Cardiac muscle cell (in vitro differentiated cells and primary cell): Measurements from ENCODE around the gene TET2. TPM values are rescaled to one million over a fixed set of nuclear protein-coding genes. Genes with fewer than 3 reads are reported as not detected.

Experiments used
- DNase-seq, 2 donors: peaks; one replicate each; pipeline versions ENCODE4 v3.0.0 to v3.0.0-alpha.2; 2010 to 2017; ENCODE audit warnings: low read depth in 1 of 2, low spot score in 1 of 2
- H3K27ac ChIP-seq: fragments of 200-600 bp; sonication (generic); 2 replicates; pipeline ENCODE4 v1.5.1; 2016
- H3K27me3 ChIP-seq: fragments of 200-600 bp; sonication (generic); 2 replicates; pipeline ENCODE4 v1.6.0; 2016; ENCODE audit warnings: control low read depth
- H3K36me3 ChIP-seq: fragments of 200-600 bp; sonication (generic); 2 replicates; pipeline ENCODE4 v1.5.1; 2016; ENCODE audit warnings: control low read depth
- H3K4me1 ChIP-seq: fragments of 200-600 bp; sonication (generic); 2 replicates; pipeline ENCODE4 v1.8.1; 2017; ENCODE audit warnings: low read depth, mild to moderate bottlenecking, mixed run types
- H3K4me3 ChIP-seq: fragments of 200-600 bp; sonication (generic); 2 replicates; pipeline ENCODE4 v1.5.1; 2016; ENCODE audit warnings: mild to moderate bottlenecking
- H3K9me3 ChIP-seq: fragments of 200-600 bp; sonication (generic); 2 replicates; pipeline ENCODE4 v1.5.1; 2017; ENCODE audit warnings: low read depth, mild to moderate bottlenecking, control low read depth
- CTCF ChIP-seq: IDR thresholded peaks from 2 replicates; pipeline ENCODE4 v1.5.1; 2012; ENCODE audit warnings: low read depth, mild to moderate bottlenecking, low read length
- polyA plus RNA-seq: library from polyadenylated mRNA; unstranded; fragments of >200 nt; fragmentation: Nextera tagmentation; extraction: Ambion mirVana; gene quantifications from 2 replicates; pipeline ENCODE4 v1.2.1, GENCODE V29; 2016
- total RNA-seq: library from RNA; depleted of rRNA; stranded (reverse); fragments of >200 nt; gene quantifications from 2 replicates; pipeline ENCODE4 v1.2.3, GENCODE V29; 2016

Gene TET2
- total and polyA plus RNA-seq, 2 experiments from 2014 or later = 10.5 to 23.3 TPM

- H3K27ac ChIP-seq = no peak overlapping the region
- no peak for DNase-seq
- no peak overlapping the region for H3K4me3 ChIP-seq
- no peaks in the 10 kb centered on the region for H3K27me3 ChIP-seq
- H3K9me3 ChIP-seq = no peaks in the 10 kb centered on the region
- H3K4me1 ChIP-seq = peaks cover 21% of the 10 kb centered on the region
- no peak for TF ChIP-seq CTCF
- peaks cover 10% of the 10 kb centered on the region for H3K36me3 ChIP-seq
Observed at GRCh38 chr4:105197777-105198176, 51.1 kb downstream of the TET2 start.

- Histone ChIP-seq H3K4me3 (no peak overlapping the region), H3K27me3 (no peaks in the 10 kb centered on the region), H3K27ac (no peak overlapping the region), H3K9me3 (no peaks in the 10 kb centered on the region), H3K4me1 (peaks cover 18% of the 10 kb centered on the region), H3K36me3 (peaks cover 10% of the 10 kb centered on the region)
- no peak for DNase-seq
- TF ChIP-seq CTCF = no peak
Observed at GRCh38 chr4:105198541-105198940, 51.9 kb downstream of the TET2 start.

GRCh38 chr4:105206214-105206613, 59.5 kb downstream of the TET2 start:
- H3K27ac ChIP-seq = peak overlapping the region; percentile 23
- H3K4me1 ChIP-seq = no peaks in the 10 kb centered on the region
- TF ChIP-seq CTCF = no peak
- no peak overlapping the region for H3K4me3 ChIP-seq
- no peaks in the 10 kb centered on the region for H3K9me3 ChIP-seq
- no peak for DNase-seq
- no peaks in the 10 kb centered on the region for H3K36me3 ChIP-seq
- H3K27me3 ChIP-seq = no peaks in the 10 kb centered on the region

DNA sequence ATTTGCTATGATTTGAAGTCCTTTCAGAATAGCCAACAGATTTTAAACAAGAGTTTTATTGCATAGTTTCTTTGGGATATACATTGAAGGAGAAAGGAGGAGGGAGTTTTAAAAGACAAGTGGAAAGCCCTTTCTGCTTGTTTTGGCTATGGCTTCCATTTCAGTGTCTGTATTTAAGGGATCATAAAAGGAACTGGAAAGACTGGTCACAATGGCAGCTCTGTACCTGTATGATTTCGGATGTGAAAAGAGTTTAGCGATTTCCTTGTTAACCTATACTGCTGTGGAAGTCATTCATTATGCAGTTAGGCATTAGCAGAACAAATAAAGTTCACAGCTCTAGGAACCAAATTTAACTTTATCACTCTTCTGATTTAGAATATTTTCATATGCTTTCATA, 60.7 kb downstream of the TET2 start:
- Histone ChIP-seq H3K4me1 (no peaks in the 10 kb centered on the region), H3K4me3 (no peak overlapping the region), H3K36me3 (no peaks in the 10 kb centered on the region), H3K27ac (no peak overlapping the region), H3K9me3 (no peaks in the 10 kb centered on the region), H3K27me3 (no peaks in the 10 kb centered on the region)
- no peak for TF ChIP-seq CTCF
- no peak for DNase-seq

DNA sequence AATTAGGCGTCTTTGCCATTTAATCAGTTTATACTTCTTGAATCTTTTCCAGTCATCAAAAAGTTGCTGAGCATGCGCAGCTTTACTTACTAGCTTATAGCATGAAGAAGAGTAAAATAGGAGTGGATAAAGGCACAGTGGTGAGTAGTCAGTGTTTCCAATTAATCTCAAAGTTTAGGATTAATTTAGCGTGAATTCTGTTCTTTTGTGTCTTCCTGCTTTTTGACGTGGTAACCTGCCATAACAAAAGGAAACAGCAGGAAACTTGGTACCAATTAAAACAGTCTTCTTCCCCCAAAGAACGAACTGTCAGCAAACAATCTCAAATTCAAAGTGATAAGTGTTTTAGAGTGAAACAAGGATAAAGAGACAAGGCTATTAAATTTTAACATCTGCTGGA, 61.9 kb downstream of the TET2 start:
- Histone ChIP-seq H3K36me3 (no peaks in the 10 kb centered on the region), H3K9me3 (no peaks in the 10 kb centered on the region), H3K27ac (no peak overlapping the region), H3K4me1 (no peaks in the 10 kb centered on the region), H3K27me3 (no peaks in the 10 kb centered on the region), H3K4me3 (no peak overlapping the region)
- no peak for DNase-seq
- no peak for TF ChIP-seq CTCF

GRCh38 chr4:105210916-105211315, 64.2 kb downstream of the TET2 start:
- Histone ChIP-seq H3K27ac (no peak overlapping the region), H3K4me1 (no peaks in the 10 kb centered on the region), H3K4me3 (no peak overlapping the region), H3K9me3 (no peaks in the 10 kb centered on the region), H3K27me3 (no peaks in the 10 kb centered on the region), H3K36me3 (no peaks in the 10 kb centered on the region)
- no peak for DNase-seq
- TF ChIP-seq CTCF = no peak
